Right ventricle myocardium inferior (tissue), 1 donor: ENCODE measurements around the gene PICK1. TPM values are rescaled to one million over a fixed set of nuclear protein-coding genes. Genes with fewer than 3 reads are reported as not detected.

ENCODE experiments used
- ATAC-seq: fragments of 200-7000 bp; cut with Tn5 transposase; one replicate; pipeline ENCODE4 v1.9.1; 2020; ENCODE audit warnings: mild to moderate bottlenecking, moderate library complexity
- DNase-seq: peaks from one replicate; pipeline ENCODE4 v3.0.0; 2021; ENCODE audit errors: missing footprints
- intact Hi-C: fragments of 100-400 bp; cut with DNase I; formaldehyde crosslinking; loops from one replicate; pipeline ENCODE4 v1.11.0; 2022
- total RNA-seq: library from RNA; stranded (reverse); fragmentation: NEBNext Ultra II Directional; extraction: Animal tissue kit (Norgen Biotek cat#: 25700); gene quantifications from one replicate; pipeline ENCODE4 v1.2.1, GENCODE V29; 2021
- donor health status: DM: no; HTN: yes; CAD: no; lungs with severe emphysema.

PICK1 gene
- total RNA-seq, 1 donor from 2014 or later = 20.9 TPM

- DNase-seq = no peak
These were observed 25.9 kb downstream of the PICK1 start for GRCh38 chr22:38082986-38083710.

GRCh38 chr22:38083931-38084631 is 26.9 kb downstream of the PICK1 start, which contains the start of gene SLC16A8:
SLC16A8 (minus strand) TSS chr22:38084184; CDS start chr22:38082873, 1,311 bp downstream.
- intact Hi-C loops = no loop called here
- no peak for DNase-seq

More at GRCh38 chr22:38082986-38083710, 25.9 kb downstream of the PICK1 start:
- ATAC-seq = no peak
- intact Hi-C loops = no loop called here

GRCh38 chr22:38085056-38085455 is 27.9 kb downstream of the PICK1 start:
- DNase-seq = no peak
- ATAC-seq = no peak
- intact Hi-C loops = no loop called here

More at GRCh38 chr22:38083931-38084631, 26.9 kb downstream of the PICK1 start, which contains the start of gene SLC16A8:
- ATAC-seq = no peak

DNA sequence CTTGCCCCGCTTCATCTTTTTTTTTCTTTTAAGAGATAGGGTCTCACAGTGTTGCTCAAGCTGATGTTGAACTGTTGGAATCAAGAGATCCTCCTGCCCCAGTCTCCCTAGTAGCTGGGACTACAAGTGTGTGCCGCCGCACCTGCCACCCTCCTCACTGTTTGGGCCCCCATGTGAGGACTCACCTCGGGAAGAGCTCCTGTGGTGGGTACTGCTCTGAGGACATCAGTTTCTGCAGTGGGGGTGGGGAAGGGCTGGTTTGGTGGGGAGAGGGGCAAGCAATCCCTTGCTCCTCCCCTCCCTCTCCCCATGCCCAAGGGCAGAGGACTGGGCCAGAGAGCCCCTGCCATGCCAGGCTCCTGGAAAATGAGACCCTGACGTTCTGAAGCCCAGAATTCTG is 28.3 kb downstream of the PICK1 start:
- DNase-seq = no peak
- intact Hi-C loops = no loop called here
- no peak for ATAC-seq

DNA sequence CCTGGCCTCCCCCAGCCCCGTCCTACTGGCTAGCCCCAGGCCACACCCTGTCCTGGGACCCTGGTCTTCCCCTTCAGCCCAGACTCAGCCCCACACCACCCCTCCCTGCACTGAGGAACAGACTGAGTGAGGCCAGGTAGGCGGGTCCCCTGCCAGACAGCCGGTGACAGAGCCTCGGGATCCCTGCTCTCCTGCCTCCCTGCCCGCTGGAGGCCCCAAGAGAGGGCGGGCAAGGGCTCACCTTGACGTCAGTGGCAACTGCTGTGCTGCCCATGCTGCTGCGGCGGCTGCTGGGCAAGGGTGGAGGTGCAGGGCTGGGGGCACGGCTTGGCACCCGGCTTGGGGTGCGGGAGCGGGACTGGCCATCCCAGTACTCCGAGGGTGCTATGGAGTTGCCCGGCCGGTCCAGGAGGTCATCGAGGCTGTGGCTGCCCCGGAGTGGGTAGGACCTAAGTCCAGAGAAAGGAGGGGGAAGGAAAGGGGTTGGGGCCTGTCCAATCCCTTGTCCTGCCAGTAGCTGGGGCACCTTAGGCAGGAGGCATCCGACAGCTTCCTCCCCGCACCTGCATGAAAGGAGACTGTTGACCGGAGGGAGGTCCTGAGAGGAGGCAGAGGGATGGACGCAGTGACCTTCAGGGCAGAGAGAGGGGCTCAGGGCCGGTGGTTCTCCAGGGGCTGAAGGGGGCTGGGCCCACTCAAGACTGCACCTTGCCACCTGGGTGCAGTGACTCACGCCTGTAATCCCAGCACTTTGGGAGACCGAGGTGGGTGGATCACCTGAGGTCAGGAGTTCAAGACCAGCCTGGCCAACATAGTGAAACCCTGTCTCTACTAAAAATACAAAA is 29.0 kb downstream of the PICK1 start:
- ATAC-seq (no peak), DNase-seq (no peak)
- intact Hi-C loops = no loop called here

GRCh38 chr22:38086942-38087341 is 29.7 kb downstream of the PICK1 start:
- ATAC-seq (no peak), DNase-seq (no peak)
- intact Hi-C loops = no loop called here

GRCh38 chr22:38087855-38088254 is 30.7 kb downstream of the PICK1 start:
- no peak for ATAC-seq
- DNase-seq = no peak
- intact Hi-C loops = no loop called here

- peak; percentile 28 for ATAC-seq
- DNase-seq = peak; percentile 18
- intact Hi-C loops = no loop called here
These were observed 31.6 kb downstream of the PICK1 start for GRCh38 chr22:38088629-38089473.

DNA sequence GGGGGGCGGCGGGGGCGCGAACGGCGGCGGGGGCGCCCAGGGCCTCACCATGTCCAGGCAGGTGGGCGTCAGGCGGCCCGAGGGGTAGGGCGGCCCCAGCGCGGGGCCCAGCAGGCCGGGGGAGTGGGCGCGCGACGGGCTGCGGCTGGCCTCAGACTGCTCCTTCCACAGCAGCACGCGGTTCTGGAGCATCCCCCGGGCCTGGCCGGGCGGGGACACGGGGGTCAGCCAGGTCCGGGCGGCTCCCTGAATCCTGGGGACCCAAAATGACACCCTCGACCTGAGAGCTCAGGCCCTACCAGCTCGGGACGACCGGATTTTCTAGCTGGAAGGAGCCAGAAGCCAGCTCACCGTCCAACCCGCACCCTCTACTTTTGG is 32.3 kb downstream of the PICK1 start:
- no peak for DNase-seq
- ATAC-seq = no peak
- intact Hi-C loops = no loop called here

DNA sequence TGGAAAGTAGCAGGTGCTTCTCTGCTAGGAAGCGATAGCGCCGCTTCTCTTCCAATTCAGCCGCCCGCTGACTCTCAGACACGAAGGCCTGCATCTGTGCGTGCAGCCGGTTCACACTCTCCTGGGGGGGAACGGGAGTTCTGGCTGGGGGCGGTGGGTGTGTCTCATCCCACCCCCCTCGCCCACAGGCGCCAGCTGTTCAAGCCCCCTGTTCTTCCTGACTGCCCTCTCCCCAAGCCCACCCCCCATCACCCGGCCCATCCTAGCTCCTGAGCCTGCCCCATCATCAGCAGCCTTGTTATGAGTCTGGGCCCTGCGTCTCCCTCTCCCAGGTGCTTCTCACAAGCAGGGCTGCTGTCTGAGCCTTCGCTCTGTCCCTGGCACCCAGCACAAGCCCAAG is 39.9 kb downstream of the PICK1 start:
- DNase-seq (peak; percentile 21), ATAC-seq (no peak)
- intact Hi-C loops = no loop called here

DNA sequence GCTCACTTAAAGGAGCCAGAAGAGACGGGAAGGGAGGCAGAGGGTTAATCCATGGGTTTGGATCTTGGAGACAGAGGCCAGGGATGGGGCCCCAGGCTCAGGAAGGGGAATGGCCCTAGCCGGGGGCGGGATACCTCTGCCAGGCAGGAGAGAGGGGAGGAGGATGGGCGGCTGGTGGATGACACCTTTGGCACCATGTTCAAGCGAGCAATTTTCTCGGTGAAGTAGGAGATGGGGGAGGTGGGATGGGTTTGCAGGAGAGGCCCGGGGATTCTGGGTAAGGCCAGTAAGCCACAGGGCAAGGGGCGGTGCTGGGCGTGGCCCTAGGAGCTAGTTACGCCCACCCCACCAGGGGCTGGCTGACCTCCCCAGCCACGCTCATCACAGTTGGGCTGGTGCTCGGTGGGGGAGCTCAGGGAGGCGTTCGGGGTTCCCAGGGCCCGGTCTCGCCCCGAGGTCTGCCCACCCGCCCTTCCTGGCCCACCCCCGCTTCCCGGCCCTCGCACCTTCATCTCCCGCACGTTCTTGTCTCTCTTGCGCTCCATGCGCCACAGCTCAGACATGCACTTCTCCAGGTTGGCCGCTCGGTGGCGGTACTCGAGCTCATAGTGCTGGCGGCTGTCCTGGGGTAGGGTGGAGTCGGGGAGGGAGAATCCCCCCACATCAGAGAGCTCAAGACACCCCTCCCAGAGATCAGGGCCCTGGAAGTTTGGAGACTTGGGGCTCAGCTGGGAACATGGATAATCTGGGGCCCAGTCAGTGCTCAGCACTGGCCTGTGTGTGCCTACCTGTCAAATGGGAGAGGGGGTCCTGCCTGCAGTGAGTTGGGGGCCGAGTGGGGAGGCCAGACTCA is 40.6 kb downstream of the PICK1 start:
- intact Hi-C loops = no loop called here
- no peak for ATAC-seq
- peak; percentile 56 for DNase-seq

DNA sequence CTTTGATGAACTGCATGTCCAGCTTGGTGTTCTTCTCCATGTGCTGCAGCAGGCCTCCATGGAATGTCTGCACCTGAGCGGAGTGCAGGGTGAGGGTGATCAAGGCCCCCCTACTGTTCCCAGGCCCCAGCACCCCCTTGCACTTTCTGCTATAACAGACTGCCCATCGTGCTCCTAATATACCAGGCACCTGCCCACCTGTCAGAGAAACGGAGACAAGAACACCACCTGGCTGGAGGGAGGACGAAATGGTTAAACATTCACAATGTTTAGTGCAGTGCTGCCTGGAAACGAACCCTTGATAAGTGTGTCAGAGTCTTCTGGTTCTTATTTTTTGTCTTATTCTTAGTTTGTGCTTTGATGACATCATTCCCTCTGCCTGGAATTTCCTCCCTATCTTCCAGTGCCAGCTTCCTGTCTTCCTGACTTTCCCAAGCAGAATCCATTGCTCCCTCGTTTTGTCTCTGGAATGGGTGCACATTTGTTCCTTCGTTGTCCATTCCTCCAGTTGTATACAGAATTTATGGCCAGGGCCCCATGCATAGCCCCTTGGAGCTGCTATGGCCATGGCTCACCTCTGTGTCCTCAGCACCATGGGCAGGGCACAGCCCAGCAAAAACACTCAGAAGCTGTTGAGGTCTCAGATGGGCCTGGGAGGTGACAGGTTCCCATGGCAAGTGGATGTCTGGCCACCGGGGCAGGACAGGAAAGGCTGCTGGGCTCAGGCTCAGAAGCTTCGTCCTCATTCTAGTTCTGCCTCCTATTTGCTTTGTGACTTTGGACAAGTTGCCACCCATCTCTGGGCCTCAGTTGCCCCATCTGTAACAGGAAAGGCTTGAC is 41.4 kb downstream of the PICK1 start:
- intact Hi-C loops = no loop called here
- ATAC-seq (no peak), DNase-seq (peak; percentile 9)

GRCh38 chr22:38103641-38104040 is 46.4 kb downstream of the PICK1 start:
- DNase-seq = no peak
- intact Hi-C loops = no loop called here
- no peak for ATAC-seq

GRCh38 chr22:38104084-38104483 is 46.9 kb downstream of the PICK1 start:
- ATAC-seq = no peak
- DNase-seq = peak; percentile 23
- intact Hi-C loops = no loop called here

GRCh38 chr22:38106814-38107578 is 49.8 kb downstream of the PICK1 start:
- intact Hi-C loops = no loop called here
- no peak for ATAC-seq
- DNase-seq = peak; percentile 43
